RCC 7860 (cell line): ENCODE data around the gene ANKHD1.
"Not testable (repeated sequence)": the region's sequence is repeated elsewhere in the genome, so short reads cannot be mapped to it uniquely, and the experiment has no call there.

Source experiments
- DNase-seq: peaks from one replicate; pipeline ENCODE4 v3.0.0-alpha.2; 2015; ENCODE audit warnings: low spot score
- FAIRE-seq: peaks from 2 replicates; lab custom pipeline; 2012; peaks lifted over from hg19 to GRCh38; lab: Jason Lieb, UNC

The ANKHD1 gene

GRCh38 chr5:140576776-140577201 lies 175.2 kb downstream of the ANKHD1 start:
- FAIRE-seq (no peak), DNase-seq (no peak)

GRCh38 chr5:140579188-140579747 lies 177.6 kb downstream of the ANKHD1 start:
- DNase-seq, FAIRE-seq: not testable (repeated sequence)

- FAIRE-seq = no peak
- DNase-seq = no peak
Observed at GRCh38 chr5:140587495-140587894, 185.9 kb downstream of the ANKHD1 start.

DNA sequence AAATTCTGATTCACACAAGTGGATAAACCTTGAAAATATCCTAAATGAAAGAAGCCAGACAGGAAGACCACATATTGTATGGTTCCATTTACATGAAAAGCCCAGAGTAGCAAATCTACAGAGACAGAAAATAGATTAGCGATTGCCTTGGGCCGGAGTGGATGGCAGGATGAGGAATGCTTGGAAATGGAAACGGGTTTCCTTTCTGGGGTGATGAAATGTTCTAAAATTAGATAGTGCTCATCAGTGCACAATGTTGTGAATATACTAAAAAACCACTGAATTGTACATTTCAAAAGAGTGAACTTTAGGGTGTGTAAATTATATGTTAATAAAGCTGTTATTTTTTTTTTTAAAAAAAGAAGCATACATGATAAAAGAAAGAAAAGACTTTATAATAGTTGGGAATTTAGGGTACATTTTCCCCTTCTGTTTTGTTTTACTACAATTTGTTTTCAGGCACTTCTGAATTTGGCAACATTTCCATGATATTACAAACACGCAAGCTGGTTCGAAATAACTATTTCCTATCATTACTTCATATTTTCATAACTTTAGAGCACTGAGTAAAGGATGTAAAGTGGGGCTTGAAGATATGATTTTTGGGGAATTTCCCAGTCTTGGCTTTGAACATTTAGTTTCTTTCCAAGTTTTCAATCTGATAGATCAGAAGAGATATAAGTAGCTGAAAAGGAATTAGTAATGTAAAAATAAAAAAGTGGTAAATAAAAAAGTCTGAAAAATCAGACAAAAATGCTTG lies 186.9 kb downstream of the ANKHD1 start:
- FAIRE-seq (no peak), DNase-seq (no peak)
